ENCODE measurements around the gene PLA2G12A. TPM values are rescaled to one million over a fixed set of nuclear protein-coding genes. Genes with fewer than 3 reads are reported as not detected.

Gene PLA2G12A
- total RNA-seq, 1 experiment from 2014 or later = 45.0 TPM

- DNase-seq = no peak
- no peaks in the 10 kb centered on the region for H3K36me3 Mint-ChIP-seq (ENCODE audit: insufficient read depth, unreplicated experiment)
- H3K9me3 Mint-ChIP-seq (ENCODE audit: low read depth, unreplicated experiment) = no peaks in the 10 kb centered on the region
- H3K4me1 Mint-ChIP-seq (ENCODE audit: low read depth, unreplicated experiment) = no peaks in the 10 kb centered on the region
- no peaks in the 10 kb centered on the region for H3K27me3 Mint-ChIP-seq (ENCODE audit: unreplicated experiment)
- intact Hi-C loops (cut with micrococcal nuclease; ENCODE audit: unreplicated experiment) = loop anchor here (10.0 kb wide), 1 partner anchor 237 kb away; no protein-coding TSS in a partner anchor
- BruUV-seq (replicated peaks) = no TSS peak
- no peak overlapping the region for H3K27ac Mint-ChIP-seq (ENCODE audit: unreplicated experiment)
- H3K4me3 Mint-ChIP-seq (ENCODE audit: low read depth, unreplicated experiment) = no peak overlapping the region
- CTCF ChIA-PET = no interaction called here
- TF ChIP-seq, protein P1, sequence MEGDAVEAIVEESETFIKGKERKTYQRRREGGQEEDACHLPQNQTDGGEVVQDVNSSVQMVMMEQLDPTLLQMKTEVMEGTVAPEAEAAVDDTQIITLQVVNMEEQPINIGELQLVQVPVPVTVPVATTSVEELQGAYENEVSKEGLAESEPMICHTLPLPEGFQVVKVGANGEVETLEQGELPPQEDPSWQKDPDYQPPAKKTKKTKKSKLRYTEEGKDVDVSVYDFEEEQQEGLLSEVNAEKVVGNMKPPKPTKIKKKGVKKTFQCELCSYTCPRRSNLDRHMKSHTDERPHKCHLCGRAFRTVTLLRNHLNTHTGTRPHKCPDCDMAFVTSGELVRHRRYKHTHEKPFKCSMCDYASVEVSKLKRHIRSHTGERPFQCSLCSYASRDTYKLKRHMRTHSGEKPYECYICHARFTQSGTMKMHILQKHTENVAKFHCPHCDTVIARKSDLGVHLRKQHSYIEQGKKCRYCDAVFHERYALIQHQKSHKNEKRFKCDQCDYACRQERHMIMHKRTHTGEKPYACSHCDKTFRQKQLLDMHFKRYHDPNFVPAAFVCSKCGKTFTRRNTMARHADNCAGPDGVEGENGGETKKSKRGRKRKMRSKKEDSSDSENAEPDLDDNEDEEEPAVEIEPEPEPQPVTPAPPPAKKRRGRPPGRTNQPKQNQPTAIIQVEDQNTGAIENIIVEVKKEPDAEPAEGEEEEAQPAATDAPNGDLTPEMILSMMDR (IDR thresholded peaks at IDR 0.05; ENCODE audit: unreplicated experiment) = no peak
Measured at GRCh38 chr4:109662116-109662515, 67.8 kb downstream of the PLA2G12A start.

Other genes with a start within 250 kb of the PLA2G12A start
- gene MCUB, start 169.8 kb downstream of the PLA2G12A start, total RNA-seq (2022) = 11.8 and 14.7 TPM in 2 replicates
- 16.1 and 22.3 TPM in 2 replicates for gene CASP6, start 26.6 kb downstream of the PLA2G12A start, total RNA-seq (2022)
- 25.8 and 27.7 TPM in 2 replicates for gene CFI, start 71.9 kb upstream of the PLA2G12A start, total RNA-seq (2022)
- 20.8 and 23.7 TPM in 2 replicates for gene GAR1, start 85.7 kb upstream of the PLA2G12A start, total RNA-seq (2022)
- gene RRH, start 97.9 kb upstream of the PLA2G12A start, total RNA-seq (2022) = 0.33 and 0.34 TPM in 2 replicates
- 0.09 and 0.22 TPM in 2 replicates for gene LRIT3, start 118.0 kb upstream of the PLA2G12A start, total RNA-seq (2022)
- gene EGF, start 182.8 kb upstream of the PLA2G12A start, total RNA-seq (2022) = 1.4 and 1.6 TPM in 2 replicates

Measured in Calu3 (cell line).